Activated CD4-positive, alpha-beta T cell treated with anti-CD3 and anti-CD28 coated beads, Interleukin-2, amount 50 U/mL, for 4 hours (primary cell): ENCODE measurements around the gene PAX6.

Source experiments
- DNase-seq, 2 experiments: peaks; one replicate each; pipeline ENCODE4 v3.0.0-alpha.2; 2020

Gene PAX6

GRCh38 chr11:31810779-31811647 is at the start of gene PAX6:
Gene PAX6 (minus strand): TSS chr11:31811322. CDS start chr11:31806411, 4,911 bp downstream.
- no peak for DNase-seq

GRCh38 chr11:31860391-31860790 is 49.3 kb upstream of the PAX6 start:
- no peak for DNase-seq

GRCh38 chr11:31856248-31856647 is 45.1 kb upstream of the PAX6 start:
- DNase-seq = no peak

- DNase-seq = no peak
Observed at GRCh38 chr11:31855466-31855865, 44.3 kb upstream of the PAX6 start.

- DNase-seq = no peak
Observed at GRCh38 chr11:31850365-31850764, 39.2 kb upstream of the PAX6 start.

GRCh38 chr11:31847761-31848160 is 36.6 kb upstream of the PAX6 start:
- no peak for DNase-seq

- no peak for DNase-seq
Observed at GRCh38 chr11:31845331-31845730, 34.2 kb upstream of the PAX6 start.

GRCh38 chr11:31844351-31844750 is 33.2 kb upstream of the PAX6 start:
- DNase-seq = no peak

- DNase-seq = no peak
Observed at GRCh38 chr11:31841435-31841834, 30.3 kb upstream of the PAX6 start.

- no peak for DNase-seq
Observed at GRCh38 chr11:31834237-31834636, 23.1 kb upstream of the PAX6 start.

- no peak for DNase-seq
Observed at GRCh38 chr11:31830406-31830805, 19.3 kb upstream of the PAX6 start.

- no peak for DNase-seq
Observed at GRCh38 chr11:31828217-31828616, 17.1 kb upstream of the PAX6 start.

GRCh38 chr11:31827455-31828206 is 16.5 kb upstream of the PAX6 start:
- DNase-seq = no peak

GRCh38 chr11:31826536-31827438 is 15.7 kb upstream of the PAX6 start:
- DNase-seq = no peak

- no peak for DNase-seq
Observed at GRCh38 chr11:31825838-31826484, 14.8 kb upstream of the PAX6 start.

GRCh38 chr11:31824879-31825837 is 14.0 kb upstream of the PAX6 start:
- DNase-seq = no peak

- DNase-seq = no peak
Observed at GRCh38 chr11:31824332-31824878, 13.3 kb upstream of the PAX6 start.

- DNase-seq = no peak
Observed at GRCh38 chr11:31823644-31824331, 12.7 kb upstream of the PAX6 start.

GRCh38 chr11:31822927-31823643 is 12.0 kb upstream of the PAX6 start:
- no peak for DNase-seq
